H1 (cell line): Measurements from ENCODE around the gene CMKLR1. TPM values are rescaled to one million over a fixed set of nuclear protein-coding genes. Genes with fewer than 3 reads are reported as not detected.

Experiments used
- CTCF ChIA-PET: fragments of 300-600 bp; sonication (Branson Sonifier 250); formaldehyde crosslinking; loops from one replicate; lab custom pipeline; 2021; ENCODE audit not compliant: partially characterized antibody; lab: Charles Lee
- POLR2A ChIA-PET: fragments of 300-600 bp; sonication (Branson Sonifier 250); formaldehyde crosslinking; loops from one replicate; lab custom pipeline; 2021; ENCODE audit warnings: inconsistent platforms; ENCODE audit not compliant: partially characterized antibody; lab: Charles Lee
- DNase-seq, 2 experiments: peaks; one replicate each; pipeline versions ENCODE4 v3.0.0 to v3.0.0-alpha.2; 2010 to 2022; ENCODE audit warnings: low spot score in 2 of 2, low read depth in 1 of 2, mixed read lengths in 1 of 2
- FAIRE-seq: peaks from 2 replicates; lab custom pipeline; 2011; peaks lifted over from hg19 to GRCh38; lab: Jason Lieb, UNC
- H2AFZ ChIP-seq: 2 replicates; pipeline ENCODE4 v1.8.1; 2012; ENCODE audit warnings: low read length, inconsistent platforms
- H2AK5ac ChIP-seq: 2 replicates; pipeline ENCODE4 v1.6.1; 2013; ENCODE audit warnings: low read depth, low read length
- H2BK120ac ChIP-seq: replicated peaks from 2 replicates; pipeline ENCODE3; 2013; ENCODE audit warnings: low read depth, low read length, inconsistent platforms
- H2BK12ac ChIP-seq: 2 replicates; pipeline ENCODE4 v1.6.1; 2013; ENCODE audit warnings: low read depth, low read length
- H2BK15ac ChIP-seq: 2 replicates; pipeline ENCODE4 v1.6.1; 2013; ENCODE audit warnings: low read length
- H2BK20ac ChIP-seq: 2 replicates; pipeline ENCODE4 v1.6.1; 2013; ENCODE audit warnings: low read length
- H2BK5ac ChIP-seq: 2 replicates; pipeline ENCODE4 v1.6.1; 2013; ENCODE audit warnings: low read depth, low read length
- H3K14ac ChIP-seq: 2 replicates; pipeline ENCODE4 v1.6.1; 2013; ENCODE audit warnings: inconsistent platforms; ENCODE audit not compliant: insufficient read length
- H3K18ac ChIP-seq: 2 replicates; pipeline ENCODE4 v1.6.1; 2013; ENCODE audit warnings: low read length; ENCODE audit errors: extremely low read depth
- H3K23ac ChIP-seq: 2 replicates; pipeline ENCODE4 v1.6.1; 2013; ENCODE audit warnings: inconsistent platforms; ENCODE audit not compliant: insufficient read length
- H3K23me2 ChIP-seq: 2 replicates; pipeline ENCODE4 v1.6.1; 2013; ENCODE audit warnings: low read depth, low read length
- H3K27ac ChIP-seq: 2 replicates; pipeline ENCODE4 v1.6.1; 2011; ENCODE audit warnings: low read depth, low read length, inconsistent platforms
- H3K27me3 ChIP-seq, 4 experiments: replicated peaks in 1 of 4; 1 replicate in 1 of 4; 2 replicates in 3 of 4; pipeline versions ENCODE4 v1.6.1 to v1.8.1; 2011 to 2013; ENCODE audit warnings: low read length in 3 of 4, mild to moderate bottlenecking in 3 of 4, inconsistent platforms in 2 of 4, mixed read lengths in 2 of 4, moderate library complexity in 1 of 4; ENCODE audit not compliant: control insufficient read depth in 3 of 4, insufficient read depth in 3 of 4; ENCODE audit errors: extremely low read depth in 1 of 4
- H3K36me3 ChIP-seq, 4 experiments: 2 replicates each; pipeline versions ENCODE4 v1.6.1 to v1.8.1; 2011 to 2013; ENCODE audit warnings: mild to moderate bottlenecking in 4 of 4, low read length in 3 of 4, moderate library complexity in 2 of 4, control low read depth in 1 of 4, inconsistent platforms in 1 of 4; ENCODE audit not compliant: insufficient read depth in 4 of 4, control insufficient read depth in 2 of 4
- H3K4ac ChIP-seq: replicated peaks from 2 replicates; pipeline ENCODE3; 2013; ENCODE audit warnings: low read length, low read depth, mixed read lengths, inconsistent platforms; ENCODE audit not compliant: insufficient read length
- H3K4me1 ChIP-seq, 4 experiments: replicated peaks in 1 of 4; 1 replicate in 1 of 4; 2 replicates in 3 of 4; pipeline versions ENCODE4 v1.6.1 to v1.8.1; 2011 to 2013; ENCODE audit warnings: low read length in 3 of 4, inconsistent platforms in 2 of 4, mixed read lengths in 1 of 4; ENCODE audit not compliant: insufficient read depth in 4 of 4, control insufficient read depth in 3 of 4
- H3K4me2 ChIP-seq, 2 experiments: 2 replicates each; pipeline versions ENCODE4 v1.6.1 to v1.8.1; 2011 to 2013; ENCODE audit warnings: low read depth in 2 of 2, low read length in 2 of 2, control low read depth in 1 of 2, inconsistent platforms in 1 of 2, mild to moderate bottlenecking in 1 of 2; ENCODE audit not compliant: insufficient read depth in 1 of 2
- H3K4me3 ChIP-seq, 4 experiments: fragments of 200-600, 300-600 bp in 1 of 4; sonication (generic), shearing (Covaris generic), sonication (Bioruptor Twin) in 1 of 4; 2 replicates each; pipeline versions ENCODE4 v1.5.1 to v1.8.1; 2011 to 2016; ENCODE audit warnings: low read length in 4 of 4, low read depth in 3 of 4, control low read depth in 2 of 4, inconsistent platforms in 2 of 4, mild to moderate bottlenecking in 2 of 4, mixed read lengths in 1 of 4, moderate library complexity in 1 of 4; ENCODE audit not compliant: insufficient read depth in 2 of 4; ENCODE audit errors: extremely low read depth in 1 of 4
- H3K56ac ChIP-seq: replicated peaks from 2 replicates; pipeline ENCODE3; 2013; ENCODE audit warnings: low read depth, mild to moderate bottlenecking, mixed read lengths, low read length, inconsistent platforms; ENCODE audit not compliant: insufficient read length
- H3K79me1 ChIP-seq: 2 replicates; pipeline ENCODE4 v1.6.1; 2013; ENCODE audit warnings: low read depth, low read length, control low read depth
- H3K79me2 ChIP-seq, 2 experiments: 2 replicates each; pipeline versions ENCODE4 v1.6.1 to v1.8.1; 2012 to 2013; ENCODE audit warnings: low read length in 2 of 2, mild to moderate bottlenecking in 2 of 2, inconsistent platforms in 1 of 2; ENCODE audit not compliant: insufficient read depth in 2 of 2, control insufficient read depth in 1 of 2
- H3K9ac ChIP-seq, 4 experiments: replicated peaks in 1 of 4; 1 replicate in 1 of 4; 2 replicates in 3 of 4; pipeline versions ENCODE4 v1.6.1 to v1.8.1; 2011 to 2013; ENCODE audit warnings: low read depth in 3 of 4, low read length in 3 of 4, control low read depth in 2 of 4, mild to moderate bottlenecking in 2 of 4, moderate library complexity in 2 of 4, inconsistent platforms in 1 of 4; ENCODE audit errors: extremely low read depth in 1 of 4
- H3K9me3 ChIP-seq, 2 experiments: 2 replicates each; pipeline versions ENCODE4 v1.6.1 to v1.8.1; 2012 to 2013; ENCODE audit warnings: mild to moderate bottlenecking in 2 of 2, moderate library complexity in 2 of 2, control low read depth in 1 of 2, inconsistent platforms in 1 of 2, low read depth in 1 of 2, low read length in 1 of 2, mixed read lengths in 1 of 2; ENCODE audit not compliant: insufficient read depth in 2 of 2
- H4K20me1 ChIP-seq, 2 experiments: replicated peaks in 1 of 2; 2 replicates each; pipeline versions ENCODE3 to v1.8.1; 2011 to 2013; ENCODE audit warnings: inconsistent platforms in 2 of 2, low read length in 2 of 2, mild to moderate bottlenecking in 1 of 2; ENCODE audit not compliant: insufficient read depth in 2 of 2, control insufficient read depth in 1 of 2
- H4K5ac ChIP-seq: 2 replicates; pipeline ENCODE4 v1.6.1; 2013; ENCODE audit warnings: low read length, low read depth, mixed read lengths, inconsistent platforms; ENCODE audit not compliant: insufficient read length
- H4K8ac ChIP-seq: 2 replicates; pipeline ENCODE4 v1.8.0; 2013; ENCODE audit warnings: mild to moderate bottlenecking, moderate library complexity, low read length, inconsistent platforms; ENCODE audit not compliant: insufficient read depth; ENCODE audit errors: extremely low read depth
- H4K91ac ChIP-seq: replicated peaks from 2 replicates; pipeline ENCODE3; 2013; ENCODE audit warnings: low read length, mixed read lengths, inconsistent platforms; ENCODE audit not compliant: insufficient read length
- ATF3 ChIP-seq: IDR thresholded peaks from 2 replicates; pipeline ENCODE4 v1.6.1; 2011; ENCODE audit warnings: low read depth, mild to moderate bottlenecking, low read length; ENCODE audit not compliant: insufficient read depth
- CTBP2 ChIP-seq: IDR thresholded peaks from 2 replicates; pipeline ENCODE4 v1.7.0; 2011; ENCODE audit warnings: borderline replicate concordance, mild to moderate bottlenecking, moderate library complexity, mixed read lengths, low read length; ENCODE audit not compliant: insufficient read depth, insufficient read length
- EGR1 ChIP-seq: IDR thresholded peaks from 2 replicates; pipeline ENCODE4 v1.6.1; 2011; ENCODE audit warnings: low read depth, low read length, borderline replicate concordance
- EZH2 ChIP-seq: fragments of 200-600 bp; sonication (generic); IDR thresholded peaks from 2 replicates; pipeline ENCODE4 v1.7.1; 2012; ENCODE audit warnings: low read depth, mild to moderate bottlenecking, moderate library complexity, low read length, inconsistent platforms; ENCODE audit not compliant: severe bottlenecking
- HDAC6 ChIP-seq: IDR thresholded peaks from one replicate; pipeline ENCODE4 v1.7.1; 2012; ENCODE audit warnings: low read depth, mild to moderate bottlenecking, inconsistent platforms, low read length, moderate library complexity
- KDM4A ChIP-seq: IDR thresholded peaks from one replicate; pipeline ENCODE4 v1.7.1; 2012; ENCODE audit warnings: low read depth, mild to moderate bottlenecking, moderate library complexity, low read length, inconsistent platforms; ENCODE audit not compliant: severe bottlenecking
- NRF1 ChIP-seq: IDR thresholded peaks from 2 replicates; pipeline ENCODE4 v1.6.1; 2011; ENCODE audit warnings: mild to moderate bottlenecking, low read depth, low read length, improper control_type of control experiment
- RAD21 ChIP-seq, 2 experiments: IDR thresholded peaks in 1 of 2; conservative IDR thresholded peaks in 1 of 2; 2 replicates each; pipeline ENCODE4 v1.6.1; 2011; ENCODE audit warnings: low read depth in 2 of 2, low read length in 2 of 2, improper control_type of control experiment in 1 of 2, inconsistent platforms in 1 of 2, mild to moderate bottlenecking in 1 of 2, moderate library complexity in 1 of 2
- TAF7 ChIP-seq: optimal IDR thresholded peaks from 2 replicates; pipeline ENCODE3; 2011; ENCODE audit warnings: low read depth, mild to moderate bottlenecking, inconsistent platforms, low read length, moderate library complexity, borderline replicate concordance
- TBP ChIP-seq: IDR thresholded peaks from 2 replicates; pipeline ENCODE4 v1.6.1; 2011; ENCODE audit warnings: low read depth, low read length, improper control_type of control experiment
- WGBS, 2 experiments: shearing (Covaris generic) in 1 of 2; methylation state at CpG; one replicate each; pipeline versions ENCODE4 v1.1.6 to v1.1.7; 2013 to 2015; ENCODE audit warnings: low lambda C conversion rate in 2 of 2, mixed read lengths in 2 of 2, inconsistent platforms in 1 of 2, low coverage in 1 of 2, missing lambda C conversion rate in 1 of 2; ENCODE audit not compliant: insufficient replicate concordance in 2 of 2, insufficient coverage in 1 of 2, insufficient read length in 1 of 2; ENCODE audit errors: extremely low coverage in 1 of 2, missing lambda C conversion rate in 1 of 2; 5-methylcytosine and 5-hydroxymethylcytosine counted together
- polyA plus RNA-seq, 7 experiments: library from polyadenylated mRNA; depleted of rRNA in 3 of 7; stranded (reverse) in 5 of 7; unstranded in 2 of 7; fragments of >200 nt in 5 of 7; fragments of 200-250 nt in 2 of 7; gene quantifications; 1 replicate in 5 of 7; 2 replicates in 1 of 7; 4 replicates in 1 of 7; pipeline versions ENCODE4 v1.2.1 to v1.2.3, GENCODE V29; 2011 to 2013; ENCODE audit warnings: missing spikeins in 2 of 7, mixed read lengths in 2 of 7
- total RNA-seq: library from RNA; stranded (reverse); fragmentation: NEBNext Ultra II Directional; extraction: Animal tissue kit (Norgen Biotek cat#: 25700); gene quantifications from 2 replicates; pipeline ENCODE4 v1.2.1, GENCODE V29; 2021

Gene CMKLR1
- total and polyA plus RNA-seq, 2 of the 8 experiments (the other 6 are each of a cell fraction or from before 2014, with no cell fraction given), result 2.1 to 2.8 TPM

GRCh38 chr12:108333898-108334699 lies 5.0 kb downstream of the CMKLR1 start:
- Histone ChIP-seq H3K36me3 (no peaks in the 10 kb centered on the region), H4K91ac (no peak overlapping the region), H3K9me3 (no peaks in the 10 kb centered on the region), H3K4me3 (no peak overlapping the region), H2BK12ac (no peak overlapping the region; the same call in 1 of the 2 replicates), H4K8ac (no peak overlapping the region), H4K5ac (no peak overlapping the region), H2BK20ac (no peak overlapping the region; the same call in 1 of the 2 replicates), H3K4me1 (peaks cover 0 to 3% (median 2%) of the 10 kb centered on the region in 4 experiments; a peak in 3 of 7 replicates), H3K79me1 (no peaks in the 10 kb centered on the region; the same call in 1 of the 2 replicates), H3K23ac (no peak overlapping the region), H3K27me3 (no peaks in the 10 kb centered on the region), H2BK120ac (no peak overlapping the region), H3K79me2 (no peaks in the 10 kb centered on the region), H3K27ac (no peak overlapping the region), H2AK5ac (no peak overlapping the region), H2BK15ac (peak overlapping the region; percentile 12; the same call in 1 of the 2 replicates), H3K4me2 (no peak overlapping the region), H3K56ac (no peak overlapping the region), H3K9ac (no peak overlapping the region), H3K23me2 (no peaks in the 10 kb centered on the region; the same call in 1 of the 2 replicates), H3K4ac (no peak overlapping the region), H3K14ac (no peak overlapping the region), H2BK5ac (no peak overlapping the region), H2AFZ (no peak overlapping the region), H4K20me1 (no peaks in the 10 kb centered on the region), H3K18ac (no peak overlapping the region)
- WGBS, 2 experiments, result 86% methylated on average over 10 of the region's 10 CpGs; no CpG with 5 or more reads in 1 of the 2 experiments
- FAIRE-seq (no peak), DNase-seq (no peak)
- CTCF ChIA-PET, result interaction anchor here (0.5 to 1.8 kb wide), 8 partner anchors 35 to 649 kb away, joined by 3 to 4 read pairs (median 3); no protein-coding TSS in a partner anchor
- POLR2A ChIA-PET, result interaction anchor here (0.7 kb wide), 1 partner anchor 46 kb away, joined by 3 read pairs; no protein-coding TSS in a partner anchor
- TF ChIP-seq TBP (no peak), EZH2 (no peak), NRF1 (no peak), TAF7 (no peak), ATF3 (no peak), HDAC6 (no peak), CTBP2 (no peak), EGR1 (no peak), RAD21 (IDR thresholded peaks at IDR 0.05 in 1 of 2, conservative IDR thresholded peaks at IDR 0.05 in 1 of 2; ENCODE audit: low read depth in 2 of 2, low read length in 2 of 2) (no peak), KDM4A (no peak)
